HUES48 (cell line): ENCODE results near the gene CLEC19A.

ENCODE experiments used
- H3K27ac ChIP-seq: one replicate; pipeline ENCODE4 v1.7.0; 2013; ENCODE audit warnings: low read depth, low read length, inconsistent platforms
- H3K27me3 ChIP-seq: 2 replicates; pipeline ENCODE4 v1.6.1; 2013; ENCODE audit warnings: mild to moderate bottlenecking, low read length; ENCODE audit not compliant: control insufficient read depth, insufficient read depth
- H3K36me3 ChIP-seq: 2 replicates; pipeline ENCODE4 v1.6.1; 2013; ENCODE audit warnings: low read length; ENCODE audit not compliant: control insufficient read depth, insufficient read depth
- H3K4me1 ChIP-seq: 2 replicates; pipeline ENCODE4 v1.6.1; 2013; ENCODE audit warnings: mild to moderate bottlenecking, low read length; ENCODE audit not compliant: control insufficient read depth, insufficient read depth
- H3K4me3 ChIP-seq: 2 replicates; pipeline ENCODE4 v1.5.1; 2013; ENCODE audit warnings: mild to moderate bottlenecking, low read depth, low read length
- H3K9ac ChIP-seq: 2 replicates; pipeline ENCODE4 v1.6.1; 2013; ENCODE audit warnings: mild to moderate bottlenecking, low read depth, low read length, moderate library complexity
- H3K9me3 ChIP-seq: 2 replicates; pipeline ENCODE4 v1.6.1; 2013; ENCODE audit warnings: low read length; ENCODE audit not compliant: control insufficient read depth, insufficient read depth

CLEC19A gene

GRCh38 chr16:19254611-19255010, 30.9 kb upstream of the CLEC19A start:
- no peak overlapping the region for H3K9ac ChIP-seq
- peaks cover 16% of the 10 kb centered on the region for H3K4me1 ChIP-seq
- no peaks in the 10 kb centered on the region for H3K36me3 ChIP-seq
- H3K27me3 ChIP-seq = no peaks in the 10 kb centered on the region
- H3K27ac ChIP-seq = no peak overlapping the region
- H3K4me3 ChIP-seq = no peak overlapping the region
- no peaks in the 10 kb centered on the region for H3K9me3 ChIP-seq

DNA sequence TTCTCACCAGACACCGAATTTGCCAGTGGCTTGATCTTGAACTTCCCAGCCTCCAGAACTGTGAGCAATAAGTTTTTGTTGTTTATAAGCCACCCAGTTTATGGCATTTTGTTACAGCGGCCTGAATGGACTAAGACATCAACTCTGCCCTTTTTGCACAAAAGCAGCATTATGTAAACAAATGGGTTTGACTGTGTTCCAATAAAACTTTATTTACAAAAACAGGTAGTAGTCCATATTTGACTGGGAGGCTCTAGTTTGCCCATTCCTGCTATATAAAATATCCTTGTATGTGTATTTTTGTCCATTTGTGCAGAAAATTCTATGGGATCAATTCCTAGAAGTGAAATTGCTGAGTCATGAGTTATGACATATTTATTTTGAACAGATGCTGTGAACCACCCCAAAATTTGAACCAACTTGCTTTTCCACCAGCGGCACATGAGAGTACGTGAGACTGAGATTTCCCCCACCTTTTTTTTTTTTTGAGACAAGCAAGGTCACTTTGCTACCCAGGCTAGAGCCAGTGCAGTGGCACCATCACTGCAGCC, 21.3 kb upstream of the CLEC19A start:
- no peaks in the 10 kb centered on the region for H3K36me3 ChIP-seq
- no peaks in the 10 kb centered on the region for H3K9me3 ChIP-seq
- H3K4me1 ChIP-seq = no peaks in the 10 kb centered on the region
- H3K27ac ChIP-seq = no peak overlapping the region
- H3K27me3 ChIP-seq = no peaks in the 10 kb centered on the region
- no peak overlapping the region for H3K4me3 ChIP-seq
- H3K9ac ChIP-seq = no peak overlapping the region

DNA sequence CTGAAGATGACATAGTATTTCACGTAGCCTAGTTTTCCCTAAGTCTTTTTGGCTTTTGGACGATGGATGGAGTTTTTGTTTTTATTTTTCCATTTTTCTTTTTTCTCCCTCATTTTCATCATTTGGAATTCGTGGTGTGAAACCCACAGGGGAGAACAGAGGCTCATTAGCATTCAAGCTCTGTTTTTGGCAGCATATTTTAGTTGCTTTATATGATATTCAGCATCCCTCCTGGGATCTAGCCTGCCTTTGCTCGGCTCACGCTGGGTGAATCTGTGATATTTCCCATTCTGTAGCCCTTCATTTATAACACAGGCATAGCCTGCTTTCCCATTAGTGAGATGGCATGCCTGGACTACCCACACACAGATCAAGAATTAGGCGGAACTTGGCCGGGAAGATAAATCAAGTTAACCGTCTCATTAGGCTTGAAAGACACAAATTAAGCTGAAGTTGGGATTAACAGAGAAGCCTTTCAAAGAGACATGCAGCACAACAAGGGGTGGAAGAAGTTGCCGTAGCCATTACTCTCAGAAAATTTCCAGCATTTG, 20.1 kb upstream of the CLEC19A start:
- H3K9me3 ChIP-seq = no peaks in the 10 kb centered on the region
- no peaks in the 10 kb centered on the region for H3K4me1 ChIP-seq
- no peaks in the 10 kb centered on the region for H3K36me3 ChIP-seq

GRCh38 chr16:19266774-19267173, 18.8 kb upstream of the CLEC19A start:
- Histone ChIP-seq H3K36me3 (no peaks in the 10 kb centered on the region), H3K4me1 (no peaks in the 10 kb centered on the region), H3K9ac (no peak overlapping the region), H3K9me3 (no peaks in the 10 kb centered on the region), H3K27me3 (no peaks in the 10 kb centered on the region), H3K4me3 (no peak overlapping the region), H3K27ac (no peak overlapping the region)

More for the DNA sequence above, 20.1 kb upstream of the CLEC19A start:
- H3K4me3 ChIP-seq = no peak overlapping the region
- H3K9ac ChIP-seq = no peak overlapping the region
- H3K27me3 ChIP-seq = no peaks in the 10 kb centered on the region
- no peak overlapping the region for H3K27ac ChIP-seq

DNA sequence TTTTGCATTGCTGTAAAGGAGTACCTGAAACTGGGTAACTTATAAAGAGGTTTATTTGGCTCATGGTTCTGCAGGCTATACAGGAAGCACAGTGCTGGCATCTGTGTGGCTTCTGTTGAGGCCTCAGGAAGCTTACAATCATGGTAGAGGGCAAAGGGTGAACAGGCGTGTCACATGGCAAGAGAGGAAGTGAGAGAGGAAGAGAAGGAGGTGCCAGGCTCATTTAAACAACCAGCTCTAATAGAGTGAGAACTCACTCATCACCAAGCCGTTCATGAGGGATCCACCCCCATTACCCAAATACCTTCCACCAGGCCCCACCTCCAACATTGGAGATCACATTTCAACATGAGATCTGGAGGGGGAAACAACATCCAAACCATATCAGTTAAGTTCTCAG, 16.4 kb upstream of the CLEC19A start:
- H3K36me3 ChIP-seq = no peaks in the 10 kb centered on the region
- no peak overlapping the region for H3K4me3 ChIP-seq
- H3K27me3 ChIP-seq = no peaks in the 10 kb centered on the region
- no peaks in the 10 kb centered on the region for H3K4me1 ChIP-seq
- no peaks in the 10 kb centered on the region for H3K9me3 ChIP-seq
- no peak overlapping the region for H3K27ac ChIP-seq
- no peak overlapping the region for H3K9ac ChIP-seq

DNA sequence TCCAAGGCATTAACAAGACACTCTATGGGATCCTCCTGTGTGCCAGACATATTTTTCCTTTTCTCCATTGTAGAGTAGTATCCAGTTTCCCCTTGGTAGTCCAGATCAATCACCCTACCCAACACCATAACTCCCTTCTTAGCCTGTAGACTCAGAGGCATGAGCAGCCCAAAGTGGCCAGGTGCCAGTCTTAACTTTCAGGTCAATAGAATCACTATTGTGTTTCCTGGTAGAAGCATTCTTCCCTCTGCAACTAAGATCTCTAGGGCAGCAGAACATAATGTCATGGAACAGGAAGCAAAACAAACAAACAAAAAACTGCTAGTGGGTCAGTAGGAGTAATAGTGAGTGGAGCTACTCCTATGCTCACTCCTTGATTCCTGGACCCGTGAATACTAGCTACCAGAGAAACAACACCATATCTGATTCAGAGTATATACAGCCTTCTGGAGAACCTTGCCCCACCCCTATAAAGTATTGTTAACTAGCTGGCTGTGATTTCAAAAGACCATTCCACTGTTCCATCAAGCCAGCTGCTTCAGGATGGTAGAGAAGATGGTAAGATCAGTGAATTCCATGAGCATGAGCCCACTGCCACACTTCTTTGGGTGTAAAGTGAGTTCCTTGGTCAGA, 11.2 kb upstream of the CLEC19A start:
- H3K27me3 ChIP-seq = no peaks in the 10 kb centered on the region
- no peaks in the 10 kb centered on the region for H3K4me1 ChIP-seq
- H3K9me3 ChIP-seq = no peaks in the 10 kb centered on the region
- H3K27ac ChIP-seq = no peak overlapping the region
- H3K36me3 ChIP-seq = no peaks in the 10 kb centered on the region
- H3K9ac ChIP-seq = no peak overlapping the region
- no peak overlapping the region for H3K4me3 ChIP-seq

GRCh38 chr16:19278403-19278802, 7.1 kb upstream of the CLEC19A start:
- H3K27me3 ChIP-seq = no peaks in the 10 kb centered on the region
- H3K4me1 ChIP-seq = no peaks in the 10 kb centered on the region
- no peak overlapping the region for H3K4me3 ChIP-seq
- H3K27ac ChIP-seq = no peak overlapping the region
- no peaks in the 10 kb centered on the region for H3K36me3 ChIP-seq
- H3K9ac ChIP-seq = no peak overlapping the region
- no peaks in the 10 kb centered on the region for H3K9me3 ChIP-seq

DNA sequence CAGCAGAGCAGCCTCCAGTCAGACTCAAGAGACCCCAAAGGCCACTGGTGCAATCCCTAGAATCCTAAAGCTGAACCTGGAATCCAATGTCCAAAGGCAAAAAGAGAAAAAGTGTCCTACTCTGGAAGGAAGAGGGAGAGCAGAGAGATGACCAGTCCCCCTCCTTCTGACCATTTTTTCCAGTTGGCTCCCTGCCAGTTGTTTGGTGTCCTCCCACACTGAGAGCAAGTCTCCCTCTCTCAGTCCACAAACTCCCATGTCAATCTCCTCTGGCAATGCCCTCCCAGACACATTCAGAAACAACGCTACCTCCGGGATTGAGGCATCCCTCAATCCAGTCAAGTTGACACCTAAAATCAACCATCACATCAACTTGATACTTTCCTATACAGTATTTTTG, 4.3 kb upstream of the CLEC19A start:
- Histone ChIP-seq H3K27me3 (no peaks in the 10 kb centered on the region), H3K9ac (no peak overlapping the region), H3K4me1 (no peaks in the 10 kb centered on the region), H3K36me3 (no peaks in the 10 kb centered on the region), H3K4me3 (no peak overlapping the region), H3K27ac (no peak overlapping the region), H3K9me3 (no peaks in the 10 kb centered on the region)

DNA sequence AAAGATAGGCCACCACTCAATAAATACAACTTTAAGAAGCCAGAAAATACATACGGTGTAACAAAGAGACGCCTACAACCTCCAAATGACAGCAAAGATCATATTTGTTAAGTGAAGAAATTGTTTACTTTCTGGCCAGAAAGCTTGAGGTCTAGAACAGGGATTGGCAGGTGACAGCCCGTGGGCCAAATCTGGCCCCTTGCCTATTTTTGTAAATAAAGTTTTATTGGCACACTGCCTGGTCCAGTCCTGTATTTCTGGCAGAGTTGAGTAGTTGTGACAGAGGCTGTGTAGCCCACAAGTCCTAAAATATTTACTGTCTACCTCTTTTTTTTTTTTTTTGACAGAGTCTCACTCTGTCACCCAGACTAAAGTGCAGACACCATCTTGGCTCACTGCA, 3.4 kb upstream of the CLEC19A start:
- no peaks in the 10 kb centered on the region for H3K36me3 ChIP-seq
- no peaks in the 10 kb centered on the region for H3K9me3 ChIP-seq
- H3K4me1 ChIP-seq = peaks cover 3% of the 10 kb centered on the region
- no peak overlapping the region for H3K4me3 ChIP-seq
- H3K27ac ChIP-seq = no peak overlapping the region
- H3K9ac ChIP-seq = no peak overlapping the region
- no peaks in the 10 kb centered on the region for H3K27me3 ChIP-seq

DNA sequence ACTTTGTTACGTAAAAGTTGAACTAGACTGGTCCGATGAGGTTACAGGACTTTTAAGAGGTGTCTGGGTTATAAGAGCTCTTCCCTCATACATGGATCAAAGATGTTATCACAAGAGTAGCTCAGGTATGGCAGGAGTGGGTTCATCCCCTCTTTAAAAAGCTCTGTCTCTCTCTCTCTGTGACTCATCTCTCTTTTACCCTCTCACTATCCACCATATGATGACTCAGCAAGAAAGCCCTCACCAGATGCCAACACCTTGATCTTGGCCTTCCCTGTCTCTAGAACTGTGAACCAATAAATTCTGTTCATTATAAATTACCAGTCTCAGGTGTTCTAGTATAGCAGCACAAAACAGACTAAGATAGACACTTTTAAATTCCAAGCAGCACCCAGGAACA, 1.9 kb upstream of the CLEC19A start:
- no peaks in the 10 kb centered on the region for H3K9me3 ChIP-seq

GRCh38 chr16:19284207-19284606, 1.3 kb upstream of the CLEC19A start:
- Histone ChIP-seq H3K4me3 (no peak overlapping the region), H3K9ac (no peak overlapping the region), H3K9me3 (no peaks in the 10 kb centered on the region), H3K27me3 (no peaks in the 10 kb centered on the region), H3K4me1 (peaks cover 19% of the 10 kb centered on the region), H3K36me3 (no peaks in the 10 kb centered on the region), H3K27ac (no peak overlapping the region)

More for the DNA sequence above, 1.9 kb upstream of the CLEC19A start:
- H3K27me3 ChIP-seq = no peaks in the 10 kb centered on the region
- no peak overlapping the region for H3K27ac ChIP-seq
- H3K36me3 ChIP-seq = no peaks in the 10 kb centered on the region
- H3K4me3 ChIP-seq = no peak overlapping the region
- H3K9ac ChIP-seq = no peak overlapping the region
- H3K4me1 ChIP-seq = peaks cover 18% of the 10 kb centered on the region
